ENCODE results near the gene PBRM1. TPM values are rescaled to one million over a fixed set of nuclear protein-coding genes. Genes with fewer than 3 reads are reported as not detected.

The PBRM1 gene
- total and polyA plus RNA-seq, 2 of the 8 experiments (the other 6 are each of a cell fraction or from before 2014, with no cell fraction given) = 19.3 to 65.8 TPM

DNA sequence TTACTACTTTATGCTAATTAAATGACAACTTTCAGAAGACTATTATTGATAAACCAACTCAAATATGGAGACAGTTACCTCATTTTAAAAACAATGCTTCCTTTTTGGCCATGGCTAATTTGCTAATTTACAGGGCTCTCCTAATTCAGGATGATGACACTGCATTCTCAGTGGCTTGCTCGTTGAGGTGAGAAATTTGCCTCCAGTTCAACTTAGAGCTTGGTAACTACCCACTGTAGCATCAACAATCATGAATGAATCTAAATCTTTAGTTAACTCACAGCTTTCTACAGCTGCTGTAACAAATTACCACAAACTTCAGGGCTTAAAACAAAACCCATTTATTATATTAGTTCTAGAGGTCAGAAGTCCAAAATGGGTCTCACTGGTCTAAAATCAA is 14.0 kb downstream of the PBRM1 start:
- Histone ChIP-seq H3K4ac (replicated peaks; ENCODE audit: insufficient read length, low read depth, low read length) (no peak overlapping the region), H3K4me2 (ENCODE audit: insufficient read depth in 1 of 2, low read depth in 2 of 2, low read length in 2 of 2) (no peak overlapping the region), H4K20me1 (replicated peaks in 1 of 2; ENCODE audit: control insufficient read depth in 1 of 2, insufficient read depth in 2 of 2, low read length in 2 of 2) (peaks cover 0 to 2% of the 10 kb centered on the region in 2 experiments), H2BK5ac (ENCODE audit: low read depth, low read length) (no peak overlapping the region), H2AK5ac (ENCODE audit: low read depth, low read length) (no peak overlapping the region), H3K79me1 (ENCODE audit: low read depth, low read length) (no peaks in the 10 kb centered on the region; the same call in 1 of the 2 replicates), H3K27ac (ENCODE audit: low read depth, low read length) (no peak overlapping the region), H3K36me3 (ENCODE audit: control insufficient read depth in 2 of 4, insufficient read depth in 4 of 4, low read length in 3 of 4) (peaks cover 6 to 37% (median 17%) of the 10 kb centered on the region in 4 experiments; a peak in 7 of 8 replicates), H3K23ac (ENCODE audit: insufficient read length) (no peak overlapping the region), H3K9ac (replicated peaks in 1 of 4; ENCODE audit: extremely low read depth in 1 of 4, low read depth in 3 of 4, low read length in 3 of 4) (no peak overlapping the region), H3K79me2 (ENCODE audit: control insufficient read depth in 1 of 2, insufficient read depth in 2 of 2, low read length in 2 of 2) (no peaks in the 10 kb centered on the region; a peak in 1 of 4 replicates), H2BK12ac (ENCODE audit: low read depth, low read length) (no peak overlapping the region), H3K14ac (ENCODE audit: insufficient read length) (no peak overlapping the region), H3K4me3 (ENCODE audit: extremely low read depth in 1 of 4, insufficient read depth in 2 of 4, low read depth in 3 of 4, low read length in 4 of 4) (no peak overlapping the region), H3K27me3 (replicated peaks in 1 of 4; ENCODE audit: control insufficient read depth in 3 of 4, extremely low read depth in 1 of 4, insufficient read depth in 3 of 4, low read length in 3 of 4) (no peaks in the 10 kb centered on the region), H4K5ac (ENCODE audit: insufficient read length, low read depth, low read length) (no peak overlapping the region), H4K8ac (ENCODE audit: extremely low read depth, insufficient read depth, low read length) (no peak overlapping the region), H2BK20ac (ENCODE audit: low read length) (no peak overlapping the region), H3K4me1 (replicated peaks in 1 of 4; ENCODE audit: control insufficient read depth in 3 of 4, insufficient read depth in 4 of 4, low read length in 3 of 4) (0 out of 7 replicates have a peak, but pooled peaks cover 0 to 2% (median 0%) of the 10 kb centered on the region in 4 experiments), H4K91ac (replicated peaks; ENCODE audit: insufficient read length, low read length) (no peak overlapping the region), H2BK120ac (replicated peaks; ENCODE audit: low read depth, low read length) (no peak overlapping the region), H2BK15ac (ENCODE audit: low read length) (no peak overlapping the region), H3K18ac (ENCODE audit: extremely low read depth, low read length) (no peak overlapping the region), H3K9me3 (ENCODE audit: insufficient read depth in 2 of 2, low read depth in 1 of 2, low read length in 1 of 2) (no peaks in the 10 kb centered on the region), H3K23me2 (ENCODE audit: low read depth, low read length) (no peaks in the 10 kb centered on the region), H3K56ac (replicated peaks; ENCODE audit: insufficient read length, low read depth, low read length) (no peak overlapping the region), H2AFZ (ENCODE audit: low read length) (no peak overlapping the region)
- WGBS, 2 experiments (ENCODE audit: extremely low coverage in 1 of 2, insufficient coverage in 1 of 2, insufficient read length in 1 of 2, insufficient replicate concordance in 2 of 2, low coverage in 1 of 2, low lambda C conversion rate in 2 of 2, missing lambda C conversion rate in 1 of 2) = 95% methylated on average over 1 of the region's 1 CpG; no CpG with 5 or more reads in 1 of the 2 experiments
- DNase-seq (ENCODE audit: low read depth in 1 of 2, low spot score in 2 of 2) = no peak
- no peak for TF ChIP-seq TBP (IDR thresholded peaks at IDR 0.05; ENCODE audit: low read depth, low read length)
- no peak for TF ChIP-seq ZNF274 (IDR thresholded peaks at IDR 0.05; ENCODE audit: borderline replicate concordance, extremely low read depth, low read length)
- no peak for TF ChIP-seq TEAD4 (IDR thresholded peaks at IDR 0.05; ENCODE audit: low read depth, low read length)
- TF ChIP-seq GABPA (IDR thresholded peaks at IDR 0.05; ENCODE audit: borderline replicate concordance, insufficient read depth, low read length) = no peak
- TF ChIP-seq, protein P1, sequence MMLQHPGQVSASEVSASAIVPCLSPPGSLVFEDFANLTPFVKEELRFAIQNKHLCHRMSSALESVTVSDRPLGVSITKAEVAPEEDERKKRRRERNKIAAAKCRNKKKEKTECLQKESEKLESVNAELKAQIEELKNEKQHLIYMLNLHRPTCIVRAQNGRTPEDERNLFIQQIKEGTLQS (IDR thresholded peaks at IDR 0.05; ENCODE audit: insufficient read depth, low read depth, low read length) = no peak
- TF ChIP-seq POLR2A (IDR thresholded peaks at IDR 0.05; ENCODE audit: control extremely low read depth in 1 of 2, low read depth in 2 of 2, low read length in 2 of 2) = no peak
- no peak for TF ChIP-seq NRF1 (IDR thresholded peaks at IDR 0.05; ENCODE audit: low read depth, low read length)
- CTCF ChIA-PET (ENCODE audit: partially characterized antibody) = no interaction called here
- POLR2A ChIA-PET (ENCODE audit: partially characterized antibody) = interaction anchor here (1.4 to 1.7 kb wide), 2 partner anchors 9 to 14 kb away, joined by 5 to 6 read pairs; partner anchors contain the start of genes GNL3 and PBRM1
- no peak for FAIRE-seq

Data from H1 (cell line).